Liver (tissue), 3 donors: ENCODE measurements around the gene CFDP1.

ENCODE experiments used
- CTCF ChIP-seq: fragments of 150-350 bp; IDR thresholded peaks from 2 replicates; pipeline ENCODE4 v1.5.1; 2017; ENCODE audit warnings: improper control_type of control experiment, low read depth, low read length; ENCODE audit not compliant: missing input control
- EGR1 ChIP-seq, 2 donors: IDR thresholded peaks; 2 replicates each; pipeline ENCODE4 v1.6.1; 2016 to 2018; ENCODE audit warnings: antibody characterized with exemption in 2 of 2, low read depth in 2 of 2
- FOXA1 ChIP-seq: IDR thresholded peaks from 2 replicates; pipeline ENCODE4 v1.6.1; 2016; ENCODE audit warnings: antibody characterized with exemption
- MAX ChIP-seq: IDR thresholded peaks from 2 replicates; pipeline ENCODE4 v1.6.1; 2016; ENCODE audit warnings: antibody characterized with exemption
- RAD21 ChIP-seq, 2 donors: IDR thresholded peaks; 2 replicates each; pipeline ENCODE4 v1.6.1; 2016; ENCODE audit warnings: antibody characterized with exemption in 2 of 2, mild to moderate bottlenecking in 2 of 2
- REST ChIP-seq: IDR thresholded peaks from 2 replicates; pipeline ENCODE4 v1.6.1; 2016; ENCODE audit warnings: antibody characterized with exemption, mild to moderate bottlenecking
- RXRA ChIP-seq, 2 donors: IDR thresholded peaks; 2 replicates each; pipeline ENCODE4 v1.6.1; 2017 to 2018; ENCODE audit warnings: antibody characterized with exemption in 2 of 2, mild to moderate bottlenecking in 1 of 2
- TAF1 ChIP-seq: conservative IDR thresholded peaks from 2 replicates; pipeline ENCODE4 v1.6.1; 2016; ENCODE audit warnings: antibody characterized with exemption, mild to moderate bottlenecking
- donor health status: healthy.
- donor health status: healthy.

- TF ChIP-seq REST (no peak), RAD21 (IDR thresholded peaks at IDR 0.05) (no peak), CTCF (no peak), TAF1 (no peak), EGR1 (IDR thresholded peaks at IDR 0.05; ENCODE audit: low read depth in 2 of 2) (no peak), FOXA1 (no peak), RXRA (IDR thresholded peaks at IDR 0.05) (no peak), MAX (no peak)
Observed at GRCh38 chr16:75443298-75443697, 10.0 kb upstream of the CFDP1 start.
